ENCODE data around the gene TTLL11. TPM values are rescaled to one million over a fixed set of nuclear protein-coding genes. Genes with fewer than 3 reads are reported as not detected.

TTLL11 gene
- total RNA-seq, 4 donors from 2014 or later: 15.1 to 42.6 (median 29.1) TPM

GRCh38 chr9:122135529-122135859, 42.4 kb upstream of the TTLL11 start:
- no peak overlapping the region for H3K4me3 ChIP-seq
- H3K27me3 ChIP-seq: no peaks in the 10 kb centered on the region
- no peaks in the 10 kb centered on the region for H3K36me3 ChIP-seq
- peaks cover 0 to 15% (median 11%) of the 10 kb centered on the region in 3 donors for H3K4me1 ChIP-seq
- TF ChIP-seq EP300 (IDR thresholded peaks at IDR 0.05): no peak
- TF ChIP-seq POLR2A (IDR thresholded peaks at IDR 0.05): no peak
- no peak for TF ChIP-seq POLR2AphosphoS5 (IDR thresholded peaks at IDR 0.05)
- TF ChIP-seq CTCF (IDR thresholded peaks at IDR 0.05): no peak
- no peaks in the 10 kb centered on the region for H3K9me3 ChIP-seq
- 82 to 92% methylated on average over 3 to 5 of the region's 7 CpGs for WGBS, 2 donors (ENCODE audit: low coverage in 1 of 2)
- no peak for ATAC-seq
- H3K27ac ChIP-seq: no peak overlapping the region

- H3K27ac ChIP-seq: peak overlapping the region in 1 of 4 donors; percentile 0
- TF ChIP-seq POLR2AphosphoS5 (IDR thresholded peaks at IDR 0.05) (no peak), CTCF (IDR thresholded peaks at IDR 0.05) (no peak), EP300 (IDR thresholded peaks at IDR 0.05) (no peak), POLR2A (IDR thresholded peaks at IDR 0.05) (no peak)
- H3K27me3 ChIP-seq: no peaks in the 10 kb centered on the region
- no peaks in the 10 kb centered on the region for H3K36me3 ChIP-seq
- H3K4me3 ChIP-seq: no peak overlapping the region
- no peak for ATAC-seq
- WGBS, 2 donors (ENCODE audit: low coverage in 1 of 2): 57 to 74% methylated on average over 2 to 4 of the region's 12 CpGs
- H3K4me1 ChIP-seq: peaks cover 0 to 15% (median 11%) of the 10 kb centered on the region in 3 donors
- H3K9me3 ChIP-seq: no peaks in the 10 kb centered on the region
Observed at GRCh38 chr9:122134822-122135528, 41.9 kb upstream of the TTLL11 start.

- Histone ChIP-seq H3K9me3 (no peaks in the 10 kb centered on the region), H3K27ac (peak overlapping the region in 2 of 4 donors; percentile 17 to 25), H3K4me3 (no peak overlapping the region), H3K36me3 (no peaks in the 10 kb centered on the region), H3K4me1 (peaks cover 0 to 15% (median 11%) of the 10 kb centered on the region in 3 donors), H3K27me3 (no peaks in the 10 kb centered on the region)
- WGBS, 2 donors (ENCODE audit: low coverage in 1 of 2): 70 to 92% methylated on average over 12 to 16 of the region's 17 CpGs
- no peak for ATAC-seq
- TF ChIP-seq CTCF (IDR thresholded peaks at IDR 0.05) (no peak), EP300 (IDR thresholded peaks at IDR 0.05) (no peak), POLR2AphosphoS5 (IDR thresholded peaks at IDR 0.05) (no peak), POLR2A (IDR thresholded peaks at IDR 0.05) (no peak)
Observed at GRCh38 chr9:122133984-122134535, 41.0 kb upstream of the TTLL11 start.

GRCh38 chr9:122133263-122133983, 40.3 kb upstream of the TTLL11 start:
- Histone ChIP-seq H3K27me3 (no peaks in the 10 kb centered on the region), H3K4me1 (peaks cover 0 to 15% (median 11%) of the 10 kb centered on the region in 3 donors)
- peak; percentile 46 for ATAC-seq

More at GRCh38 chr9:122133263-122133983, 40.3 kb upstream of the TTLL11 start:
- no peak for TF ChIP-seq POLR2AphosphoS5 (IDR thresholded peaks at IDR 0.05)
- TF ChIP-seq EP300 (IDR thresholded peaks at IDR 0.05): no peak
- TF ChIP-seq CTCF (IDR thresholded peaks at IDR 0.05): no peak
- TF ChIP-seq POLR2A (IDR thresholded peaks at IDR 0.05): no peak
- peak overlapping the region in 2 of 4 donors; percentile 17 to 25 for H3K27ac ChIP-seq
- H3K4me3 ChIP-seq: no peak overlapping the region
- no peaks in the 10 kb centered on the region for H3K36me3 ChIP-seq
- H3K9me3 ChIP-seq: no peaks in the 10 kb centered on the region
- WGBS, 2 donors (ENCODE audit: low coverage in 1 of 2): 67 to 73% methylated on average over 1 to 6 of the region's 12 CpGs

All from gastroesophageal sphincter (tissue), 4 donors.